HG03469 (cell line): ENCODE data around the gene ELFN1.

Experiments
- ATAC-seq: cut with Tn5 transposase; IDR thresholded peaks from one replicate; pipeline ENCODE4 v1.9.1; 2021; ENCODE audit warnings: mild to moderate bottlenecking, moderate library complexity, moderate number of reproducible peaks; ENCODE audit not compliant: unreplicated experiment

ELFN1 gene

DNA sequence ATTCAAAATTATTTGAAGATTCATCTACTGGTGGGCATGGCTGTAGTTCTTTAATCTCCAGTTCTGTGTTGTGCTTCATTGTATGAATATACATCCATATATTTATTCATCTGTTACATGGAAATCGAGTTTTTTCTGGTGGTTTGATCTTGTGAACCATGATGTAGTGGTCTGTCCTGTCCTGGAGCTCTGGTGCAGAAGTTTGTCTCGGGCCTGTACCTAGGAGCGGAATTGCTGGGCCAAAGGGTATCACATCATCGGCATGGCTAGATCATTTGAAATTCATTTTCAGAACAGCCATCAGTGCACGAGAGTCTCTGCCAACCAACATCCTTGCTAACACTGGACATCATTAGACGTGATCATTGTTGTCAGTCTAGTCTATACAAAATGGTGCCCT is 107.0 kb downstream of the ELFN1 start:
- ATAC-seq = no peak

DNA sequence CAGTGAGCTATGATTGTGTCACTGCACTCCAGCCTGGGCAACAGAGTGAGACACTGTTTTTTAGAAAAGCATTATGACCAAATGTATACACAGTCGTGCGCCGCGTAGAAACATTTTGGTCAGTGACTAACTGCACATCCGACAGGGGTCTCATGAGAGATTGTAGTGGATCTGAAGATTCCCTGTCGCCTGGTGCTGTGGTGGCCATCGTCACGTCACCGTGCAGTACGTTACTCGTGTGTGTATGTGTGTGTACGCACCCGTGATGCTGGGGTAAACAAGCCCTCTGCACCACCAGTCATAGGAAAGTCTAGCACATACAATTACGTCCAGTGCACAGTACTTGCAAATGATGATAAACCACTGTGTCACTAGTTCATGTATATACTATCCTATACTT is 109.4 kb downstream of the ELFN1 start:
- no peak for ATAC-seq

DNA sequence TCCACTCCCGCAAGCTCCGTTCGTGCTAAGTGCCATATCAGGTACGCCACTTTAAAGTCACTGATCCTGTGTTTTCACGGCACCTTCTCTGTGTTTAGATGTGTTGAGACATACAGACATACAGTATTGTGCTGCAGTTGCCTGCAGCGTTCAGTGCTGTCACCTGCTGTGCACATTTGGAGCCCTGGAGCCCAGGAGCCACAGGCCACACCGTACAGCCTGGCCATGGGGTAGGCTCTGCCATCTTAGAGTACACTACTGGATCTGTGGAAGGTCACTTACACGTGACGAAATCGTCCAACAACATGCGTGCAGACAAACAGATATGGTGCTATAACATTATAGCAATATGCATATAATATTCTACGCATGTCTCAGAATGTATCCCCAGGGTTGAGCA is 111.3 kb downstream of the ELFN1 start:
- ATAC-seq = no peak

DNA sequence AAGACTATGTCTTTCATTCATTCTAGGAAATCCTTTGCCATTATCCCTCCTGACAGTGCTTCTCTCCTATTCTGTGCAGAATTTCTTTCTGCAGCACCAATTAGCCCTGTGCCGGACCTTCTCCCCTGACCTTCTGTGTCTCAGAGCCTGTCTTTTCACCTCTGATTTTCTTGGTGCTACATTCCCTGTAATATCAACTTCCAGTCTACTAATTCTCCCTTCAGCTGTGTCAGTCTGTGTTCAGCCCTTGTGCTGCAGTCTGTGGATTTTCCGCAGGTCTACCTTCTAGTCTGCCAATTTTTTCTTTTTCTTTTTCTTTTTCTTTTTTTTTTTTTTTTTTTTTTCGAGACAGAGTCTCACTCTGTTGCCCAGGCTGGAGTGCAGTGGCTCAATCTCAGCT is 115.8 kb downstream of the ELFN1 start:
- ATAC-seq = no peak

DNA sequence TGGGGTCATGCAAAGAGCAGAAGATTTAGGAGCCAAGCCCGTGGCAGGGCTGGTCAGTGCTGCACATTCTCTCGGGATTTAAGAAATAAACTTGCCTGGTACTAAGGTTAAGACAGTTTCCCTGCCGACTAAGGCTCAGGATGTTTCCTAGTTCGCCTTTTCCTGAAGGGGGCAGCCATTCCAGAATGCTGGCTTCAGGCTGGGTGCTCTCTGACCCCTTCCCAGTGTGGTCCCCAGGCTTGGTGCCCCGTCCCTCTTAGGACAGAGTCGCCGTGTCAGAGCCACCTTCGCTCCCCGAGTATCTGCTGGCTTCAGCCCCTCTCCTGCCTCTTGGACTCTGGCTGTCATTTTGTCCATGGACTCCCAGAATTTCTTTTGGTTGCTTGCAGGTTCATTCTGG is 117.2 kb downstream of the ELFN1 start:
- ATAC-seq = no peak

DNA sequence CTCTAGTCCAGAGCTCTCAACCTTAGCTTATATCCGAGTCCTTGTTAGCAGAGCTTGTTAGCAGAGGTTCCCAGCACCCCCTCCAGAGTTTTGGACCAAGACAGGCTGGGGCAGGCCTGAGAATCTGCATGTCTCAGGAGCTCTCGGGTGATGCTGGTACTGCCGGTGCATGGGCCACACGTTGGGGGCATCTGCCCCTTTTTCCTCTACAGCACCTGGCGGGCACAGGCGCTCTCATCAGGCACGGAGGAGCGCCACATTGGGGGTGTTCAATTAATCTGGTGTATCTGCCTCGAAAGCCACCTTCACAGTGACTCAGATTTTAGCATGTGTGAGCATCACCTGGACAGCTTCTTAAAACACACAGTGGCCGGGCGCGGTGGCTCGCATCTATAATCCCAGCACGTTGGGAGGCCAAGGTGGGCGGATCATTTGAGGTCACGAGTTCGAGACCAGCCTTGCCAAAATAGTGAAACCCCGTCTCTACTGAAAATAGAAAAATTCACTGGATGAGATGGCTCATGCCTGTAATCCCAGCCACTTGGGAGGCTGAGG is 117.7 kb downstream of the ELFN1 start:
- no peak for ATAC-seq

DNA sequence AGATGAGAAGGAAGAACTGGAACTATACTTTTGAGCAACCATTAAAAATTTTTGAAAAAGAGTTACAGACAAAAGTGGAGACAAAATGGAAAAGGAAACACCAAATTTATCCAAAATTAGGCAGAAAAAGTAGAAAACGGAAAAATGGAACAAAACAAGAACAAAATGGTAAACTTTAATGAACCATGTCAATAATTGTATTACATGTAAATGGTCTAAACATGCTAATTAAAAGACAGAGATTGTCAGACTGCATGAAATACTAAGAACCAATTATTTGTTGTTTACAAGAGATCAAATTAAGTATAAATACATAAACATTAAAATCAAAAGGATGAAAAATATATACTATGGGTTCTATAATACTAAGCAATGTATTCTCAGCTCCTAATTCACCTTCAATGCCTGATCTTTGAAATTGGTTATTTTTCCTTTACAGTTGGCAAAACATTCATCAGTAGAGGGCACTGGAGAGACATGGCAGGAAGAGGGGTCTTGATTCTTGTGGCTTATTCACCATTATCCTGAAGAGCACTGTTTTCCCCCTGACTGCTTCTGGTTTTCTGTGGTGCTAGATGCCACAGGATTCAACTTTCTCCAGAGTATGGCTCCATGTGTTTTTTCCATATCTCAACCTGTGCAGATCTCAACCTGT is 124.9 kb downstream of the ELFN1 start:
- no peak for ATAC-seq
